Measurements from ENCODE around the gene ZMPSTE24. TPM values are rescaled to one million over a fixed set of nuclear protein-coding genes. Genes with fewer than 3 reads are reported as not detected.

The ZMPSTE24 gene
- total RNA-seq, 1 donor from 2014 or later = 34.1 TPM

- Mint-ChIP-seq H3K9me3 (no peaks in the 10 kb centered on the region), H3K4me3 (no peak overlapping the region), H3K4me1 (ENCODE audit: unreplicated experiment) (peaks cover 2% of the 10 kb centered on the region), H3K27me3 (no peaks in the 10 kb centered on the region), H3K36me3 (no peaks in the 10 kb centered on the region), H3K27ac (no peak overlapping the region)
- no peak for DNase-seq (ENCODE audit: extremely low spot score, unreplicated experiment)
- TF ChIP-seq, protein P1, sequence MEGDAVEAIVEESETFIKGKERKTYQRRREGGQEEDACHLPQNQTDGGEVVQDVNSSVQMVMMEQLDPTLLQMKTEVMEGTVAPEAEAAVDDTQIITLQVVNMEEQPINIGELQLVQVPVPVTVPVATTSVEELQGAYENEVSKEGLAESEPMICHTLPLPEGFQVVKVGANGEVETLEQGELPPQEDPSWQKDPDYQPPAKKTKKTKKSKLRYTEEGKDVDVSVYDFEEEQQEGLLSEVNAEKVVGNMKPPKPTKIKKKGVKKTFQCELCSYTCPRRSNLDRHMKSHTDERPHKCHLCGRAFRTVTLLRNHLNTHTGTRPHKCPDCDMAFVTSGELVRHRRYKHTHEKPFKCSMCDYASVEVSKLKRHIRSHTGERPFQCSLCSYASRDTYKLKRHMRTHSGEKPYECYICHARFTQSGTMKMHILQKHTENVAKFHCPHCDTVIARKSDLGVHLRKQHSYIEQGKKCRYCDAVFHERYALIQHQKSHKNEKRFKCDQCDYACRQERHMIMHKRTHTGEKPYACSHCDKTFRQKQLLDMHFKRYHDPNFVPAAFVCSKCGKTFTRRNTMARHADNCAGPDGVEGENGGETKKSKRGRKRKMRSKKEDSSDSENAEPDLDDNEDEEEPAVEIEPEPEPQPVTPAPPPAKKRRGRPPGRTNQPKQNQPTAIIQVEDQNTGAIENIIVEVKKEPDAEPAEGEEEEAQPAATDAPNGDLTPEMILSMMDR (conservative IDR thresholded peaks at IDR 0.05) = no peak
Observed at GRCh38 chr1:40251456-40251855, 6.6 kb upstream of the ZMPSTE24 start.

GRCh38 chr1:40252601-40253000 is 5.4 kb upstream of the ZMPSTE24 start:
- no peak for DNase-seq (ENCODE audit: extremely low spot score, unreplicated experiment)
- Mint-ChIP-seq H3K4me1 (ENCODE audit: unreplicated experiment) (peaks cover 6% of the 10 kb centered on the region), H3K4me3 (no peak overlapping the region), H3K9me3 (no peaks in the 10 kb centered on the region), H3K27me3 (no peaks in the 10 kb centered on the region), H3K36me3 (no peaks in the 10 kb centered on the region), H3K27ac (no peak overlapping the region)
- TF ChIP-seq, protein P1 (conservative IDR thresholded peaks at IDR 0.05) = no peak

- Mint-ChIP-seq H3K27ac (no peak overlapping the region), H3K36me3 (no peaks in the 10 kb centered on the region), H3K4me3 (no peak overlapping the region), H3K9me3 (no peaks in the 10 kb centered on the region), H3K27me3 (no peaks in the 10 kb centered on the region), H3K4me1 (ENCODE audit: unreplicated experiment) (peaks cover 13% of the 10 kb centered on the region)
- no peak for DNase-seq (ENCODE audit: extremely low spot score, unreplicated experiment)
- TF ChIP-seq, protein P1 (conservative IDR thresholded peaks at IDR 0.05) = no peak
Observed at GRCh38 chr1:40255231-40255630, 2.8 kb upstream of the ZMPSTE24 start.

- peak overlapping the region; percentile 99 for H3K27ac Mint-ChIP-seq
- peaks cover 7% of the 10 kb centered on the region for H3K36me3 Mint-ChIP-seq
- peak overlapping the region; percentile 97 for H3K4me3 Mint-ChIP-seq
- DNase-seq (ENCODE audit: extremely low spot score, unreplicated experiment) = no peak
- TF ChIP-seq, protein P1 (conservative IDR thresholded peaks at IDR 0.05) = no peak
- H3K9me3 Mint-ChIP-seq = no peaks in the 10 kb centered on the region
- H3K27me3 Mint-ChIP-seq = no peaks in the 10 kb centered on the region
- peaks cover 20% of the 10 kb centered on the region for H3K4me1 Mint-ChIP-seq (ENCODE audit: unreplicated experiment)
Observed at GRCh38 chr1:40256401-40257084, 1.5 kb upstream of the ZMPSTE24 start.

- Mint-ChIP-seq H3K4me3 (peak overlapping the region; percentile 97), H3K9me3 (no peaks in the 10 kb centered on the region), H3K36me3 (peaks cover 12% of the 10 kb centered on the region), H3K27me3 (no peaks in the 10 kb centered on the region), H3K4me1 (ENCODE audit: unreplicated experiment) (peaks cover 20% of the 10 kb centered on the region), H3K27ac (peak overlapping the region; percentile 99)
- DNase-seq (ENCODE audit: extremely low spot score, unreplicated experiment) = no peak
- TF ChIP-seq, protein P1 (conservative IDR thresholded peaks at IDR 0.05) = no peak
Observed at GRCh38 chr1:40257313-40257687, 736 bp upstream of the ZMPSTE24 start.
